ENCODE results near the gene MAP3K5.

The MAP3K5 gene

GRCh38 chr6:136644597-136644952 is 147.7 kb downstream of the MAP3K5 start:
- DNase-seq (ENCODE audit: low read depth): no peak

- peak; percentile 83 for DNase-seq (ENCODE audit: low read depth)
Observed at GRCh38 chr6:136643850-136644596, 148.3 kb downstream of the MAP3K5 start.

- no peak for DNase-seq (ENCODE audit: low read depth)
Observed at GRCh38 chr6:136641873-136642465, 150.3 kb downstream of the MAP3K5 start.

GRCh38 chr6:136641166-136641565 is 151.1 kb downstream of the MAP3K5 start:
- no peak for DNase-seq (ENCODE audit: low read depth)

- no peak for DNase-seq (ENCODE audit: low read depth)
Observed at GRCh38 chr6:136640132-136640915, 152.0 kb downstream of the MAP3K5 start.

- DNase-seq (ENCODE audit: low read depth): no peak
Observed at GRCh38 chr6:136639702-136640101, 152.6 kb downstream of the MAP3K5 start.

GRCh38 chr6:136635615-136636014 is 156.7 kb downstream of the MAP3K5 start:
- DNase-seq (ENCODE audit: low read depth): no peak

- no peak for DNase-seq (ENCODE audit: low read depth)
Observed at GRCh38 chr6:136633355-136633754, 158.9 kb downstream of the MAP3K5 start.

- DNase-seq (ENCODE audit: low read depth): no peak
Observed at GRCh38 chr6:136628996-136629395, 163.3 kb downstream of the MAP3K5 start.

- DNase-seq (ENCODE audit: low read depth): no peak
Observed at GRCh38 chr6:136627191-136627590, 165.1 kb downstream of the MAP3K5 start.

GRCh38 chr6:136625293-136625692 is 167.0 kb downstream of the MAP3K5 start:
- DNase-seq (ENCODE audit: low read depth): no peak

- DNase-seq (ENCODE audit: low read depth): no peak
Observed at GRCh38 chr6:136624347-136624746, 167.9 kb downstream of the MAP3K5 start.

GRCh38 chr6:136618086-136618485 is 174.2 kb downstream of the MAP3K5 start:
- DNase-seq (ENCODE audit: low read depth): no peak

GRCh38 chr6:136616527-136616926 is 175.8 kb downstream of the MAP3K5 start:
- no peak for DNase-seq (ENCODE audit: low read depth)

- no peak for DNase-seq (ENCODE audit: low read depth)
Observed at GRCh38 chr6:136614994-136615393, 177.3 kb downstream of the MAP3K5 start.

- no peak for DNase-seq (ENCODE audit: low read depth)
Observed at GRCh38 chr6:136614350-136614749, 177.9 kb downstream of the MAP3K5 start.

GRCh38 chr6:136613477-136613876 is 178.8 kb downstream of the MAP3K5 start:
- no peak for DNase-seq (ENCODE audit: low read depth)

GRCh38 chr6:136612666-136613389 is 179.4 kb downstream of the MAP3K5 start:
- no peak for DNase-seq (ENCODE audit: low read depth)

- no peak for DNase-seq (ENCODE audit: low read depth)
Observed at GRCh38 chr6:136611746-136612145, 180.5 kb downstream of the MAP3K5 start.

- no peak for DNase-seq (ENCODE audit: low read depth)
Observed at GRCh38 chr6:136611133-136611532, 181.1 kb downstream of the MAP3K5 start.

- no peak for DNase-seq (ENCODE audit: low read depth)
Observed at GRCh38 chr6:136609873-136610706, 182.2 kb downstream of the MAP3K5 start.

- DNase-seq (ENCODE audit: low read depth): no peak
Observed at GRCh38 chr6:136608991-136609390, 183.3 kb downstream of the MAP3K5 start.

Data from activated T-cell treated with anti-CD3 and anti-CD28 coated beads for 1 hour (primary cell).